SU-DHL-6 (cell line): ENCODE results near the gene NLRP13.
A peak's percentile ranks its signal among the peaks of the same experiment; 100 is the strongest.
"Not testable (repeated sequence)": the region's sequence is repeated elsewhere in the genome, so short reads cannot be mapped to it uniquely, and the experiment has no call there.

Experiments
- H2AFZ ChIP-seq: fragments of 200-600 bp; sonication (generic); 2 replicates; pipeline ENCODE4 v1.6.1; 2014; ENCODE audit warnings: low read depth, mild to moderate bottlenecking, moderate library complexity, mixed read lengths, antibody characterized with exemption, low read length; ENCODE audit not compliant: severe bottlenecking
- H3F3A ChIP-seq: fragments of 200-600 bp; shearing (Covaris generic); 2 replicates; pipeline ENCODE4 v1.6.0; 2016; ENCODE audit warnings: antibody characterized with exemption, mild to moderate bottlenecking; ENCODE audit not compliant: insufficient read depth
- H3K27ac ChIP-seq: fragments of 200-600 bp; sonication (generic); 2 replicates; pipeline ENCODE4 v1.5.1; 2016; ENCODE audit warnings: low read depth, mild to moderate bottlenecking, low read length, moderate library complexity, mixed read lengths
- H3K27me3 ChIP-seq: fragments of 200-600 bp; sonication (generic), shearing (Covaris generic); 2 replicates; pipeline ENCODE4 v1.6.0; 2014; ENCODE audit warnings: mild to moderate bottlenecking, low read length
- H3K36me3 ChIP-seq: fragments of 200-600 bp; sonication (generic); 2 replicates; pipeline ENCODE4 v1.6.1; 2014; ENCODE audit warnings: mild to moderate bottlenecking, low read length, mixed read lengths
- H3K4me2 ChIP-seq: fragments of 300-600, 200-600 bp; shearing (Covaris generic), sonication (generic); 2 replicates; pipeline ENCODE4 v1.6.0; 2014; ENCODE audit warnings: low read length, low read depth, mild to moderate bottlenecking; ENCODE audit not compliant: poor library complexity, severe bottlenecking
- H3K4me3 ChIP-seq: fragments of 200-600 bp; sonication (generic); 2 replicates; pipeline ENCODE4 v1.5.1; 2014; ENCODE audit warnings: antibody characterized with exemption, low read length, mild to moderate bottlenecking, mixed read lengths; ENCODE audit not compliant: insufficient read depth, poor library complexity, severe bottlenecking
- H3K79me2 ChIP-seq: fragments of 200-600 bp; sonication (generic); 2 replicates; pipeline ENCODE4 v1.6.1; 2014; ENCODE audit warnings: mild to moderate bottlenecking, low read length, moderate library complexity; ENCODE audit not compliant: insufficient read depth
- H3K9ac ChIP-seq: fragments of 200-600 bp; sonication (generic); 2 replicates; pipeline ENCODE4 v1.7.0; 2014; ENCODE audit warnings: mild to moderate bottlenecking, low read length
- H3K9me2 ChIP-seq: fragments of 200-600 bp; sonication (generic); replicated peaks from 2 replicates; pipeline ENCODE4 v1.6.1; 2014; ENCODE audit warnings: low read length; ENCODE audit not compliant: insufficient read depth
- H3K9me3 ChIP-seq: fragments of 200-600 bp; sonication (generic); 2 replicates; pipeline ENCODE4 v1.6.1; 2014; ENCODE audit warnings: low read length, mixed read lengths; ENCODE audit not compliant: insufficient read depth
- H4K20me1 ChIP-seq: fragments of 200-600 bp; sonication (generic); 2 replicates; pipeline ENCODE4 v1.6.1; 2014; ENCODE audit warnings: low read depth, mild to moderate bottlenecking, antibody characterized with exemption, low read length, moderate library complexity, mixed read lengths
- EZH2phosphoT487 ChIP-seq: fragments of 200-600 bp; sonication (generic), shearing (Covaris generic); conservative IDR thresholded peaks from 2 replicates; pipeline ENCODE4 v1.6.1; 2018; ENCODE audit warnings: mild to moderate bottlenecking, antibody characterized with exemption, low read length, moderate library complexity, mixed read lengths
- TF ChIP-seq, protein P1 (sequence below): fragments of 200-600 bp; sonication (generic); IDR thresholded peaks from one replicate; pipeline ENCODE4 v1.5.1; 2017; ENCODE audit warnings: antibody characterized with exemption, mild to moderate bottlenecking, low read length, moderate library complexity; ENCODE audit not compliant: insufficient read depth, poor library complexity, severe bottlenecking

NLRP13 gene

GRCh38 chr19:55935206-55935605, 3.1 kb upstream of the NLRP13 start:
- TF ChIP-seq EZH2phosphoT487, result no peak
- TF ChIP-seq, protein P1, sequence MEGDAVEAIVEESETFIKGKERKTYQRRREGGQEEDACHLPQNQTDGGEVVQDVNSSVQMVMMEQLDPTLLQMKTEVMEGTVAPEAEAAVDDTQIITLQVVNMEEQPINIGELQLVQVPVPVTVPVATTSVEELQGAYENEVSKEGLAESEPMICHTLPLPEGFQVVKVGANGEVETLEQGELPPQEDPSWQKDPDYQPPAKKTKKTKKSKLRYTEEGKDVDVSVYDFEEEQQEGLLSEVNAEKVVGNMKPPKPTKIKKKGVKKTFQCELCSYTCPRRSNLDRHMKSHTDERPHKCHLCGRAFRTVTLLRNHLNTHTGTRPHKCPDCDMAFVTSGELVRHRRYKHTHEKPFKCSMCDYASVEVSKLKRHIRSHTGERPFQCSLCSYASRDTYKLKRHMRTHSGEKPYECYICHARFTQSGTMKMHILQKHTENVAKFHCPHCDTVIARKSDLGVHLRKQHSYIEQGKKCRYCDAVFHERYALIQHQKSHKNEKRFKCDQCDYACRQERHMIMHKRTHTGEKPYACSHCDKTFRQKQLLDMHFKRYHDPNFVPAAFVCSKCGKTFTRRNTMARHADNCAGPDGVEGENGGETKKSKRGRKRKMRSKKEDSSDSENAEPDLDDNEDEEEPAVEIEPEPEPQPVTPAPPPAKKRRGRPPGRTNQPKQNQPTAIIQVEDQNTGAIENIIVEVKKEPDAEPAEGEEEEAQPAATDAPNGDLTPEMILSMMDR, result no peak
- no peaks in the 10 kb centered on the region for H3K36me3 ChIP-seq
- no peak overlapping the region for H3K4me2 ChIP-seq
- no peaks in the 10 kb centered on the region for H3K9me2 ChIP-seq
- no peaks in the 10 kb centered on the region for H3K27me3 ChIP-seq
- no peak overlapping the region for H3K27ac ChIP-seq
- H3K9me3 ChIP-seq, result no peaks in the 10 kb centered on the region
- H3K9ac ChIP-seq, result no peak overlapping the region
- no peaks in the 10 kb centered on the region for H3K79me2 ChIP-seq
- H2AFZ ChIP-seq, result no peak overlapping the region
- H3K4me3 ChIP-seq, result no peak overlapping the region
- no peaks in the 10 kb centered on the region for H4K20me1 ChIP-seq
- no peaks in the 10 kb centered on the region for H3F3A ChIP-seq

DNA sequence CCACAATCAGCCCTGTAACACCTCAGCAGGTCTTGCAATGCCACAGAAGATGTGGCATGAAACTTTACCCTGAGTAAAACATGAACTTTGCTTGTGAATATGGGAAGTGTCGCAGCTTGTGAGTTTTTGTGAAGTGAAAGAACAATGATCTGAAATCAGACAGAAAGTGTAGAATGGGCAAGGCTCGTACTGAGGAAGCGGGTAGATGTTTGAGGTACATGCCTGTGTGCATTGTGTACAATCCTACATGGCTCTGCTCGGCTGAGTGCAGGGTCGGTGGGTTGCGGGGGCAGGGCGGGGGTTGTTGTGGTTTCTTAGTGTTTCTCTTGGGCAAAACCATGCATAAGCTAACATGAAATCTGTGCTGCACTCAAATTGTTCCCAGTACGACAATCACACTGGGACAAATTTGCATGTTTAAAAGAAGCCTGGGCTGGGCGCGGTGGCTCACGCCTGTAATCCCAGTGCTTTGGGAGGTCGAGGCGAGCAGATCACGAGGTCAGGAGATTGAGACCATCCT, 1.1 kb downstream of the NLRP13 start:
- Histone ChIP-seq H3K27me3 (no peaks in the 10 kb centered on the region), H3K4me2 (peak overlapping the region; percentile 8), H2AFZ (no peak overlapping the region), H3K9ac (no peak overlapping the region), H3K9me3 (no peaks in the 10 kb centered on the region), H3K27ac (no peak overlapping the region), H3K9me2 (no peaks in the 10 kb centered on the region), H3K4me3 (no peak overlapping the region), H3K79me2 (no peaks in the 10 kb centered on the region), H3F3A (no peaks in the 10 kb centered on the region), H4K20me1 (no peaks in the 10 kb centered on the region), H3K36me3 (no peaks in the 10 kb centered on the region)
- TF ChIP-seq, protein P1, result no peak
- TF ChIP-seq EZH2phosphoT487, result no peak

DNA sequence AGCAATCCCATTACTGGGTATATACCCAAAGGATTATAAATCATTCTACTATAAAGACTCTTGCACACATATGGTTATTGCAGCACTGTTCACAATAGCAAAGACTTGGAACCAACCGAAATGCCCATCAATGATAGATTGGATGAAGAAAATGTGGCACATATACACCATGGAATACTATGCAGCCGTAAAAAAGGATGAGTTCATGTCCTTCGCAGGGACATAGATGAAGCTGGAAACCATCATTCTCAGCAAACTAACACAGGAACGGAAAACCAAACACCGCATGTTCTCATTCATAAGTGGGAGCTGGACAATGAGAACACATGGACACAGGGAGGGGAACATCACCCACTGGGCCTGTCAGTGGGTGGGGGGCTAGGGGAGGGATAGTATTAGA, 2.9 kb downstream of the NLRP13 start:
- H2AFZ ChIP-seq, result not testable (repeated sequence)

GRCh38 chr19:55927991-55928390, 4.1 kb downstream of the NLRP13 start:
- no peaks in the 10 kb centered on the region for H4K20me1 ChIP-seq
- no peak for TF ChIP-seq EZH2phosphoT487
- TF ChIP-seq, protein P1, result no peak
- H3F3A ChIP-seq, result no peaks in the 10 kb centered on the region
- no peaks in the 10 kb centered on the region for H3K27me3 ChIP-seq
- no peak overlapping the region for H3K4me2 ChIP-seq
- H2AFZ ChIP-seq, result no peak overlapping the region
- H3K9me2 ChIP-seq, result no peaks in the 10 kb centered on the region
- H3K36me3 ChIP-seq, result no peaks in the 10 kb centered on the region
- no peak overlapping the region for H3K27ac ChIP-seq
- H3K9ac ChIP-seq, result no peak overlapping the region
- no peaks in the 10 kb centered on the region for H3K79me2 ChIP-seq
- H3K9me3 ChIP-seq, result peaks cover 15% of the 10 kb centered on the region; the same call in 1 of the 2 replicates
- H3K4me3 ChIP-seq, result no peak overlapping the region

More for the DNA sequence above, 2.9 kb downstream of the NLRP13 start:
- not testable (repeated sequence) for H3K9me3 ChIP-seq, H3K36me3 ChIP-seq, H3K9ac ChIP-seq, H3K27ac ChIP-seq, H3K79me2 ChIP-seq, H3F3A ChIP-seq, H3K27me3 ChIP-seq, H3K4me2 ChIP-seq, H4K20me1 ChIP-seq, H3K4me3 ChIP-seq, H3K9me2 ChIP-seq
